Gastrocnemius medialis (tissue), 4 donors: ENCODE data around the gene ZNF280A.

Experiments used
- POLR2A ChIP-seq, 2 donors: fragments of 450-650 bp; IDR thresholded peaks; one replicate each; pipeline ENCODE4 v1.6.1; 2017; ENCODE audit warnings: antibody characterized with exemption in 2 of 2, mild to moderate bottlenecking in 2 of 2, moderate library complexity in 2 of 2
- TF ChIP-seq, protein P1 (sequence below), 5 experiments: fragments of 450-650 bp in 3 of 5; fragments of 200-600 bp in 2 of 5; sonication (generic) in 2 of 5; IDR thresholded peaks in 4 of 5; conservative IDR thresholded peaks in 1 of 5; 1 replicate in 4 of 5; 2 replicates in 1 of 5; pipeline ENCODE4 v1.5.1; 2016 to 2019; ENCODE audit warnings: antibody characterized with exemption in 5 of 5, mild to moderate bottlenecking in 3 of 5, moderate library complexity in 3 of 5

- TF ChIP-seq, protein P1, sequence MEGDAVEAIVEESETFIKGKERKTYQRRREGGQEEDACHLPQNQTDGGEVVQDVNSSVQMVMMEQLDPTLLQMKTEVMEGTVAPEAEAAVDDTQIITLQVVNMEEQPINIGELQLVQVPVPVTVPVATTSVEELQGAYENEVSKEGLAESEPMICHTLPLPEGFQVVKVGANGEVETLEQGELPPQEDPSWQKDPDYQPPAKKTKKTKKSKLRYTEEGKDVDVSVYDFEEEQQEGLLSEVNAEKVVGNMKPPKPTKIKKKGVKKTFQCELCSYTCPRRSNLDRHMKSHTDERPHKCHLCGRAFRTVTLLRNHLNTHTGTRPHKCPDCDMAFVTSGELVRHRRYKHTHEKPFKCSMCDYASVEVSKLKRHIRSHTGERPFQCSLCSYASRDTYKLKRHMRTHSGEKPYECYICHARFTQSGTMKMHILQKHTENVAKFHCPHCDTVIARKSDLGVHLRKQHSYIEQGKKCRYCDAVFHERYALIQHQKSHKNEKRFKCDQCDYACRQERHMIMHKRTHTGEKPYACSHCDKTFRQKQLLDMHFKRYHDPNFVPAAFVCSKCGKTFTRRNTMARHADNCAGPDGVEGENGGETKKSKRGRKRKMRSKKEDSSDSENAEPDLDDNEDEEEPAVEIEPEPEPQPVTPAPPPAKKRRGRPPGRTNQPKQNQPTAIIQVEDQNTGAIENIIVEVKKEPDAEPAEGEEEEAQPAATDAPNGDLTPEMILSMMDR (IDR thresholded peaks at IDR 0.05 in 4 of 5, conservative IDR thresholded peaks at IDR 0.05 in 1 of 5), result no peak
- no peak for TF ChIP-seq POLR2A (IDR thresholded peaks at IDR 0.05)
These were observed 32.0 kb downstream of the ZNF280A start for GRCh38 chr22:22487869-22488597.
